Endothelial cell of coronary artery (primary cell): Measurements from ENCODE around the gene LCA5L. TPM values are rescaled to one million over a fixed set of nuclear protein-coding genes. Genes with fewer than 3 reads are reported as not detected.

ENCODE experiments used
- total RNA-seq: library from RNA; depleted of rRNA; stranded (reverse); fragments of >200 nt; gene quantifications from 2 replicates; pipeline ENCODE4 v1.2.3, GENCODE V29; 2014

LCA5L gene
- total RNA-seq, result 0.28 and 0.90 TPM in 2 replicates

DNA sequence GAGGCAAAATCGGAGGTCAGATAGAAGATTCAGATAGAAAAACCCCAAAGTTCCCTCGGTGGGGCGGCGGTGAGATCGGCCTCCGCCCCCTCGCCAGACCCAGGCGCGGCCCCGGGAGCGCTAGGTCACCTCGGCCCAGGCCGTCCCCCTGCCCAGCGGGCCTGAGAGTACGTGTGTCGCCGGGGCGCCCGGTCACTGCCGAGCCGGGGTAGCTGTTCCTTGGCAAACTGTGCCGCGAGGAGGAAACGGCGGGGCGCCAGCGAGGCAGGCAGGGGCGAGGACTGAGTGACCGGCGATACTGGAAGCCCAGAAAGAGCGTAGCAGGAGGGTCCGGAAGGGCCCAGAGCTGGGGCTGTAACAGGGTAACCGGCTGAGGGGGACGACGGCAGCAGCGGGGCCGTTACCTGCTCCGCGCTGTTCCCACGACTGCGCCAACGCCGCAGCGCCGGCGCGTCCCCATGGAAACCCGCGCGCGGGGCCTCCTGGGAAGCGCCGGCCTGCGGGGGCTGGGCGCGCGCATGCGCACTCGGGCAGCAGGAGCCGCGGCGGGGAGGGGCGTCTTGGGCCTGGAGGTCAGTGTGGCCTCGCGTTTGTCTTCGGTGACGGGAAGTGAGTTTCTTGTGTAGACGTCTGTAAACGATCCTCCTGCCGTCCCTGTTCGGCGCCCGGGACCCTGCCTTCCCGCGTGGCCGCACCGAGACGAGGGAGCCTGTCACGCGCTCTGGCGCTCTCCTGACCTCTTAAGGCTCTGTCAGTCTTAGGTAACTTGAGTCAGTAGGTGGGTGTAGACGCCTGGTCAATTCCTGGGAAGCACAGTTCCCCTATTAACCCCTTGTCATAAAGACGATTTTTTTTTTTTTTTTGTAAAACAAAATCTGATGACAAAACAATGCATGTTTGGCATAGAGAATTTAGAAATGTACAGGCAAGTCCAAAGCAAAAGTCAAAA is at the start of gene LCA5L:
TSS of gene LCA5L (minus strand) at position 458 of the 949 bp plus-strand sequence. CDS start 17,285 bp downstream, outside the sequence.

DNA sequence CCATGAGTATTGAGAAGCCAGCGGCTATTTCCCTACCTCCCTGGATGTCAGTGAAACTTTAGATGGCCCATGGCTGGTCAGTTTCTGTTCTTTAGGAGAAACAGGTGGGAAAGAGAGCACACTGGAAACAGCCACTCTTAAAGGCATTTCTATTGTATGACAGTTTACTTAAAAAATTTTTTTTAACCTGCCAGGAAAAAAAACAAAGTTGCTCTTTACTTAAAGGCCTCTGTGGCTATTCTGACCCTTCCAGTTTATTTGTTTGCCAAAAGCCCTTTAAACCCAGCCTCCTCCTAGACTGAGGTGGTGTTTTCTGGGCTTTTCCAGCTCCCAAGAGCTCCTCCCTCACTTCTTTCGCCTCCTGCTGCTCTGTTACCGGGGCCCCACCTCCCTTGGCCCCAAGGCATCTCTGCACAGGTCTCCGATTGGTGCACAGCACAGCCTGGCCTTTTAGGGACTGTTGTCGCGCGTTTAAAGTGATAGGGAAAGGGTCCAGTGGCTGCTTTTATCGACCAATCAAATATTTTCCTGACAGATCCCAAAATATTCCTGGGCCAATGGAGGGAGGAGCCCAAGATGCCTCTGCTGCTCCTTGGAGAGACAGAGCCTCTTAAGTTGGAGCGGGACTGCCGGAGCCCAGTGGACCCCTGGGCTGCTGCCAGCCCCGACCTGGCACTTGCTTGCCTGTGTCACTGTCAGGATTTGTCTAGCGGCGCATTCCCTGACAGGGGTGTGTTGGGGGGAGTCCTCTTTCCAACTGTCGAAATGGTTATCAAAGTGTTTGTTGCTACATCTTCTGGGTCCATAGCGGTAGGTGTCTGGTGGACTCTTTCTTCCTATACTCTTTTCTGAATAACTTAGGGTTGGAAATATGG is 6.0 kb upstream of the LCA5L start, which contains the start of gene SH3BGR:
TSS of gene SH3BGR (plus strand) at position 639 of the 875 bp plus-strand sequence. CDS start at position 766, 127 bp downstream.

Other genes with a start within 250 kb of the LCA5L start
- 37.2 and 52.7 TPM in 2 replicates for gene BRWD1, start 132.1 kb downstream of the LCA5L start, total RNA-seq
- gene HMGN1, start 96.7 kb downstream of the LCA5L start, total RNA-seq, result 242 and 254 TPM in 2 replicates
- 0.36 and 0.75 TPM in 2 replicates for gene SH3BGR, start 6.2 kb upstream of the LCA5L start, total RNA-seq
- not detected in 2 replicates for gene B3GALT5, start 167.2 kb upstream of the LCA5L start, total RNA-seq